Naive thymus-derived CD4-positive, alpha-beta T cell (primary cell): ENCODE measurements around the gene MEAK7. TPM values are rescaled to one million over a fixed set of nuclear protein-coding genes. Genes with fewer than 3 reads are reported as not detected.

Source experiments
- ATAC-seq: fragments of 150-1000 bp; cut with Tn5 transposase; 2 replicates; pipeline ENCODE4 v1.10.0; 2021; ENCODE audit warnings: mild to moderate bottlenecking, moderate library complexity
- CTCF ChIA-PET: fragments of 350-600 bp; sonication (Branson Sonifier 250); formaldehyde crosslinking; loops from one replicate; lab custom pipeline; 2021; ENCODE audit warnings: antibody characterized with exemption; lab: Charles Lee
- POLR2A ChIA-PET: fragments of 350-600 bp; sonication (Branson Sonifier 250); formaldehyde crosslinking; loops from one replicate; lab custom pipeline; 2021; ENCODE audit warnings: antibody characterized with exemption, inconsistent platforms; lab: Charles Lee
- DNase-seq, 9 donors: peaks; one replicate each; pipeline versions ENCODE4 v3.0.0 to v3.0.0-alpha.2; 2020 to 2022; ENCODE audit warnings: mixed read lengths in 1 of 9
- H3K27ac ChIP-seq: one replicate; pipeline ENCODE4 v1.7.0; 2013; ENCODE audit warnings: mild to moderate bottlenecking, low read depth, low read length, moderate library complexity
- H3K27me3 ChIP-seq, 2 donors: one replicate each; pipeline ENCODE4 v1.7.0; 2013; ENCODE audit warnings: low read length in 2 of 2, mild to moderate bottlenecking in 2 of 2, moderate library complexity in 2 of 2; ENCODE audit not compliant: control insufficient read depth in 2 of 2, insufficient read depth in 2 of 2
- H3K36me3 ChIP-seq, 3 experiments: 1 replicate in 2 of 3; 2 replicates in 1 of 3; pipeline ENCODE4 v1.7.0; 2013; ENCODE audit warnings: low read length in 3 of 3, mild to moderate bottlenecking in 3 of 3, moderate library complexity in 1 of 3; ENCODE audit not compliant: insufficient read depth in 3 of 3, control insufficient read depth in 2 of 3
- H3K4me1 ChIP-seq, 2 donors: one replicate each; pipeline ENCODE4 v1.7.0; 2013; ENCODE audit warnings: low read length in 2 of 2, mild to moderate bottlenecking in 2 of 2, moderate library complexity in 1 of 2; ENCODE audit not compliant: control insufficient read depth in 2 of 2, insufficient read depth in 2 of 2
- H3K4me3 ChIP-seq: 2 replicates; pipeline ENCODE4 v1.7.0; 2013; ENCODE audit warnings: mild to moderate bottlenecking, low read length
- H3K9me3 ChIP-seq, 3 experiments: 1 replicate in 2 of 3; 2 replicates in 1 of 3; pipeline ENCODE4 v1.7.0; 2013; ENCODE audit warnings: low read length in 3 of 3; ENCODE audit not compliant: control insufficient read depth in 2 of 3
- H3K27ac Mint-ChIP-seq, 9 donors: one replicate each; pipeline ENCODE4 v1.8.0; 2020 to 2022; ENCODE audit warnings: mixed read lengths in 9 of 9, mild to moderate bottlenecking in 8 of 9, moderate library complexity in 5 of 9, inconsistent platforms in 2 of 9
- H3K27me3 Mint-ChIP-seq, 5 donors: one replicate each; pipeline ENCODE4 v1.8.0; 2021 to 2022; ENCODE audit warnings: mixed read lengths in 5 of 5, mild to moderate bottlenecking in 1 of 5
- H3K36me3 Mint-ChIP-seq, 5 donors: one replicate each; pipeline ENCODE4 v1.8.0; 2020 to 2022; ENCODE audit warnings: mixed read lengths in 5 of 5, mild to moderate bottlenecking in 3 of 5, inconsistent platforms in 1 of 5
- H3K4me1 Mint-ChIP-seq, 7 donors: one replicate each; pipeline ENCODE4 v1.8.0; 2020 to 2022; ENCODE audit warnings: mixed read lengths in 7 of 7, mild to moderate bottlenecking in 3 of 7, inconsistent platforms in 1 of 7
- H3K4me3 Mint-ChIP-seq, 10 donors: one replicate each; pipeline ENCODE4 v1.8.0; 2020 to 2022; ENCODE audit warnings: mild to moderate bottlenecking in 10 of 10, mixed read lengths in 10 of 10, moderate library complexity in 6 of 10, inconsistent platforms in 2 of 10
- H3K9me3 Mint-ChIP-seq, 11 donors: one replicate each; pipeline ENCODE4 v1.8.0; 2020 to 2022; ENCODE audit warnings: mixed read lengths in 11 of 11, mild to moderate bottlenecking in 4 of 11, inconsistent platforms in 1 of 11, moderate library complexity in 1 of 11
- intact Hi-C, 2 donors: fragments of 100-400 bp; cut with micrococcal nuclease; formaldehyde crosslinking; loops; one replicate each; pipeline ENCODE4 v1.15.1; 2023
- polyA plus RNA-seq, 2 donors: library from polyadenylated mRNA; unstranded; fragments of 300-500 nt; fragmentation: Illumina TruSeq; gene quantifications; one replicate each; pipeline ENCODE4 v1.2.3, GENCODE V29; 2021
- total RNA-seq, 6 experiments: library from RNA in 5 of 6; stranded (reverse) in 5 of 6; gene quantifications; 1 replicate in 5 of 6; 2 replicates in 1 of 6; pipeline ENCODE4 v1.2.3 and lab custom pipeline; 2021 to 2026

MEAK7 gene
- total and polyA plus RNA-seq, 7 experiments from 2014 or later: 4.0 to 56.1 (median 9.3) TPM

GRCh38 chr16:84524346-84524920 lies 20.0 kb upstream of the MEAK7 start:
- no peak overlapping the region for H3K4me3 Mint-ChIP-seq
- Histone ChIP-seq H3K27me3 (no peaks in the 10 kb centered on the region), H3K9me3 (peaks cover 0 to 3% (median 0%) of the 10 kb centered on the region in 3 experiments), H3K4me3 (no peak overlapping the region), H3K4me1 (peaks cover 3 to 14% of the 10 kb centered on the region in 2 donors), H3K27ac (no peak overlapping the region), H3K36me3 (peaks cover 0 to 5% (median 0%) of the 10 kb centered on the region in 3 experiments)
- ATAC-seq (no peak), DNase-seq (no peak)
- peaks cover 0 to 40% (median 8%) of the 10 kb centered on the region in 5 donors for H3K36me3 Mint-ChIP-seq
- no peaks in the 10 kb centered on the region for H3K27me3 Mint-ChIP-seq
- intact Hi-C loops: no loop called here
- peaks cover 10 to 36% (median 23%) of the 10 kb centered on the region in 7 donors for H3K4me1 Mint-ChIP-seq
- ChIA-PET POLR2A (interaction anchor here (1.0 kb wide), 1 partner anchor 23 kb away, joined by 3 read pairs; no protein-coding TSS in a partner anchor), CTCF (interaction anchor here (1.1 to 1.2 kb wide), 2 partner anchors 8 to 14 kb away, joined by 3 to 4 read pairs; no protein-coding TSS in a partner anchor)
- peaks cover 0 to 5% (median 4%) of the 10 kb centered on the region in 11 donors for H3K9me3 Mint-ChIP-seq
- peak overlapping the region in 1 of 9 donors; percentile 51 for H3K27ac Mint-ChIP-seq

GRCh38 chr16:84521497-84521770 lies 17.0 kb upstream of the MEAK7 start:
- peak overlapping the region in 1 of 9 donors; percentile 42 for H3K27ac Mint-ChIP-seq
- H3K27me3 ChIP-seq: no peaks in the 10 kb centered on the region
- H3K4me1 Mint-ChIP-seq: peaks cover 19 to 51% (median 43%) of the 10 kb centered on the region in 7 donors
- H3K4me3 Mint-ChIP-seq: no peak overlapping the region
- no peaks in the 10 kb centered on the region for H3K36me3 ChIP-seq
- no peak overlapping the region for H3K27ac ChIP-seq
- no peaks in the 10 kb centered on the region for H3K9me3 ChIP-seq
- H3K4me1 ChIP-seq: peaks cover 24 to 42% of the 10 kb centered on the region in 2 donors
- H3K4me3 ChIP-seq: no peak overlapping the region
- H3K27me3 Mint-ChIP-seq: no peaks in the 10 kb centered on the region
- DNase-seq (no peak), ATAC-seq (no peak)
- intact Hi-C loops: no loop called here
- ChIA-PET CTCF (interaction anchor here (0.7 to 3.5 kb wide), 4 partner anchors 11 to 158 kb away, joined by 3 to 18 read pairs (median 4); no protein-coding TSS in a partner anchor), POLR2A (interaction anchor here (11.8 kb wide), 1 partner anchor 94 kb away, joined by 96 read pairs; the partner anchor contains the start of gene COTL1)
- peaks cover 0 to 36% (median 0%) of the 10 kb centered on the region in 5 donors for H3K36me3 Mint-ChIP-seq
- no peaks in the 10 kb centered on the region for H3K9me3 Mint-ChIP-seq

GRCh38 chr16:84520725-84521496 lies 16.5 kb upstream of the MEAK7 start:
- peak overlapping the region in 3 of 10 donors; percentile 29 to 58 (median 40) for H3K4me3 Mint-ChIP-seq
- peaks cover 0 to 40% (median 0%) of the 10 kb centered on the region in 5 donors for H3K36me3 Mint-ChIP-seq
- H3K36me3 ChIP-seq: no peaks in the 10 kb centered on the region
- peak overlapping the region in 7 of 9 donors; percentile 29 to 91 (median 81) for H3K27ac Mint-ChIP-seq
- H3K4me1 Mint-ChIP-seq: peaks cover 21 to 55% (median 47%) of the 10 kb centered on the region in 7 donors
- H3K4me3 ChIP-seq: no peak overlapping the region
- ATAC-seq: no peak
- H3K27me3 ChIP-seq: no peaks in the 10 kb centered on the region
- POLR2A ChIA-PET: interaction anchor here (0.7 to 11.8 kb wide), 5 partner anchors 23 to 94 kb away, joined by 3 to 96 read pairs (median 4); partner anchors contain the start of gene COTL1
- CTCF ChIA-PET: interaction anchor here (0.7 to 3.5 kb wide), 5 partner anchors 10 to 158 kb away, joined by 3 to 18 read pairs (median 4); no protein-coding TSS in a partner anchor
- no peaks in the 10 kb centered on the region for H3K27me3 Mint-ChIP-seq
- no peaks in the 10 kb centered on the region for H3K9me3 Mint-ChIP-seq
- H3K9me3 ChIP-seq: no peaks in the 10 kb centered on the region
- intact Hi-C loops: no loop called here
- DNase-seq: no peak
- peaks cover 29 to 47% of the 10 kb centered on the region in 2 donors for H3K4me1 ChIP-seq
- H3K27ac ChIP-seq: no peak overlapping the region

- Mint-ChIP-seq H3K4me1 (peaks cover 28 to 64% (median 52%) of the 10 kb centered on the region in 7 donors), H3K4me3 (peak overlapping the region in 6 of 10 donors; percentile 11 to 58 (median 36)), H3K9me3 (no peaks in the 10 kb centered on the region), H3K36me3 (peaks cover 0 to 39% (median 0%) of the 10 kb centered on the region in 5 donors), H3K27ac (peak overlapping the region; percentile 55 to 91 (median 77)), H3K27me3 (no peaks in the 10 kb centered on the region)
- H3K4me1 ChIP-seq: peaks cover 39 to 57% of the 10 kb centered on the region in 2 donors
- POLR2A ChIA-PET: interaction anchor here (1.1 to 11.8 kb wide), 6 partner anchors 8 to 95 kb away, joined by 3 to 96 read pairs (median 6); partner anchors contain the start of gene COTL1
- no peak for ATAC-seq
- no peak for DNase-seq
- no peaks in the 10 kb centered on the region for H3K36me3 ChIP-seq
- no peaks in the 10 kb centered on the region for H3K27me3 ChIP-seq
- H3K9me3 ChIP-seq: no peaks in the 10 kb centered on the region
- no peak overlapping the region for H3K27ac ChIP-seq
- CTCF ChIA-PET: interaction anchor here (1.0 to 3.5 kb wide), 4 partner anchors 8 to 97 kb away, joined by 4 to 18 read pairs (median 4); no protein-coding TSS in a partner anchor
- intact Hi-C loops: loop anchor here in 1 of 2 donors (5.0 to 10.0 kb wide), 3 partner anchors 492 to 1035 kb away; partner anchors contain the start of gene ZDHHC7
- no peak overlapping the region for H3K4me3 ChIP-seq
These were observed 15.4 kb upstream of the MEAK7 start for GRCh38 chr16:84519855-84520254.

GRCh38 chr16:84518804-84519341 lies 14.4 kb upstream of the MEAK7 start:
- peak overlapping the region; percentile 1 for H3K4me3 ChIP-seq
- Mint-ChIP-seq H3K4me1 (peaks cover 37 to 74% (median 62%) of the 10 kb centered on the region in 7 donors), H3K36me3 (peaks cover 0 to 41% (median 0%) of the 10 kb centered on the region in 5 donors), H3K27me3 (no peaks in the 10 kb centered on the region), H3K27ac (peak overlapping the region; percentile 72 to 91 (median 85)), H3K4me3 (peak overlapping the region; percentile 32 to 72 (median 54)), H3K9me3 (no peaks in the 10 kb centered on the region)
- CTCF ChIA-PET: interaction anchor here (0.8 to 3.5 kb wide), 8 partner anchors 9 to 104 kb away, joined by 3 to 18 read pairs (median 4); no protein-coding TSS in a partner anchor
- no peaks in the 10 kb centered on the region for H3K27me3 ChIP-seq
- no peaks in the 10 kb centered on the region for H3K9me3 ChIP-seq
- ATAC-seq (peak; percentile 64), DNase-seq (peak in 8 of 9 donors; percentile 55 to 73 (median 67))
- peaks cover 48 to 66% of the 10 kb centered on the region in 2 donors for H3K4me1 ChIP-seq
- no peaks in the 10 kb centered on the region for H3K36me3 ChIP-seq
- peak overlapping the region; percentile 56 for H3K27ac ChIP-seq
- intact Hi-C loops: loop anchor here in 1 of 2 donors (5.0 to 10.0 kb wide), 3 partner anchors 493 to 1036 kb away; partner anchors contain the start of gene ZDHHC7
- POLR2A ChIA-PET: interaction anchor here (0.6 to 11.8 kb wide), 15 partner anchors 9 to 172 kb away, joined by 3 to 96 read pairs (median 4); partner anchors contain the start of gene COTL1
